ENCODE results near the gene PGAP6. TPM values are rescaled to one million over a fixed set of nuclear protein-coding genes. Genes with fewer than 3 reads are reported as not detected.
"Not testable (repeated sequence)": the region's sequence is repeated elsewhere in the genome, so short reads cannot be mapped to it uniquely, and the experiment has no call there.

Gene PGAP6
- total RNA-seq, 3 donors from 2014 or later: 24.5 to 49.5 (median 36.7) TPM

GRCh38 chr16:425740-426114 lies 43.9 kb upstream of the PGAP6 start:
- Histone ChIP-seq H3K9me3 (no peaks in the 10 kb centered on the region), H3K27me3 (no peaks in the 10 kb centered on the region), H3K36me3 (no peaks in the 10 kb centered on the region), H3K4me1 (peaks cover 0 to 8% of the 10 kb centered on the region in 2 donors), H3K4me3 (peak overlapping the region; percentile 64 to 87 (median 71)), H3K27ac (peak overlapping the region; percentile 96 to 97)
- TF ChIP-seq CTCF (IDR thresholded peaks at IDR 0.05) (no peak), POLR2A (IDR thresholded peaks at IDR 0.05) (no peak)
- intact Hi-C loops (cut with DNase I; ENCODE audit: low total_unique reads): loop anchor here (2.0 kb wide), 1 partner anchor 73 kb away; the partner anchor contains the start of gene AXIN1
- no peak for DNase-seq (ENCODE audit: low spot score in 2 of 2)

- Histone ChIP-seq H3K4me3 (peak within 1 kb of the TSS; percentile 64 to 87 (median 71)), H3K27me3 (no peaks in the 10 kb centered on the region), H3K36me3 (no peaks in the 10 kb centered on the region), H3K4me1 (peaks cover 0 to 8% of the 10 kb centered on the region in 2 donors), H3K9me3 (no peaks in the 10 kb centered on the region), H3K27ac (peak within 1 kb of the TSS; percentile 96 to 97)
- DNase-seq (ENCODE audit: low spot score in 2 of 2): peak in 1 of 2 donors; percentile 74
- intact Hi-C loops (cut with DNase I; ENCODE audit: low total_unique reads): loop anchor here (2.0 kb wide), 1 partner anchor 72 kb away; the partner anchor contains the start of gene AXIN1
- TF ChIP-seq POLR2A (IDR thresholded peaks at IDR 0.05): peak; percentile 68
- TF ChIP-seq CTCF (IDR thresholded peaks at IDR 0.05): peak in 1 of 3 donors; percentile 27
- TF ChIP-seq POLR2AphosphoS5 (IDR thresholded peaks at IDR 0.05): peak; percentile 68 to 90 (median 87)
Measured at GRCh38 chr16:425082-425718, 43.4 kb upstream of the PGAP6 start, which contains the start of gene RAB11FIP3. Gene RAB11FIP3 (plus strand): TSS chr16:425649. CDS start chr16:426007, 358 bp downstream.

- no peaks in the 10 kb centered on the region for H3K27me3 ChIP-seq
- H3K4me1 ChIP-seq: peaks cover 0 to 8% of the 10 kb centered on the region in 2 donors
- peak in 1 of 2 donors; percentile 50 for DNase-seq (ENCODE audit: low spot score in 2 of 2)
- no peak for TF ChIP-seq POLR2AphosphoS5 (IDR thresholded peaks at IDR 0.05)
- no peak for TF ChIP-seq POLR2A (IDR thresholded peaks at IDR 0.05)
- TF ChIP-seq CTCF (IDR thresholded peaks at IDR 0.05): no peak
- intact Hi-C loops (cut with DNase I; ENCODE audit: low total_unique reads): loop anchor here (2.0 kb wide), 1 partner anchor 72 kb away; the partner anchor contains the start of gene AXIN1
- H3K9me3 ChIP-seq: no peaks in the 10 kb centered on the region
- peak overlapping the region; percentile 64 to 87 (median 71) for H3K4me3 ChIP-seq
- no peaks in the 10 kb centered on the region for H3K36me3 ChIP-seq
- peak overlapping the region; percentile 96 to 97 for H3K27ac ChIP-seq
Measured at GRCh38 chr16:424623-425081, 42.9 kb upstream of the PGAP6 start.

- peak in 1 of 2 donors; percentile 94 for DNase-seq (ENCODE audit: low spot score in 2 of 2)
- H3K27ac ChIP-seq: peak overlapping the region; percentile 96 to 97
- no peaks in the 10 kb centered on the region for H3K27me3 ChIP-seq
- no peaks in the 10 kb centered on the region for H3K9me3 ChIP-seq
- peak overlapping the region; percentile 64 to 87 (median 71) for H3K4me3 ChIP-seq
- TF ChIP-seq CTCF (IDR thresholded peaks at IDR 0.05): no peak
- peak in 2 of 3 donors; percentile 75 to 77 for TF ChIP-seq POLR2AphosphoS5 (IDR thresholded peaks at IDR 0.05)
- intact Hi-C loops (cut with DNase I; ENCODE audit: low total_unique reads): loop anchor here (2.0 kb wide), 1 partner anchor 71 kb away; the partner anchor contains the start of gene AXIN1
- no peaks in the 10 kb centered on the region for H3K36me3 ChIP-seq
- H3K4me1 ChIP-seq: peaks cover 0 to 8% of the 10 kb centered on the region in 2 donors
Measured at GRCh38 chr16:424033-424622, 42.4 kb upstream of the PGAP6 start.

GRCh38 chr16:422179-422578 lies 40.4 kb upstream of the PGAP6 start:
- H3K4me1 ChIP-seq; H3K27me3 ChIP-seq; H3K36me3 ChIP-seq; intact Hi-C loops (cut with DNase I; ENCODE audit: low total_unique reads); DNase-seq (ENCODE audit: low spot score in 2 of 2); H3K27ac ChIP-seq; H3K9me3 ChIP-seq; H3K4me3 ChIP-seq: not testable (repeated sequence)

- DNase-seq (ENCODE audit: low spot score in 2 of 2); H3K27me3 ChIP-seq; H3K9me3 ChIP-seq; H3K4me1 ChIP-seq; H3K36me3 ChIP-seq; H3K4me3 ChIP-seq; intact Hi-C loops (cut with DNase I; ENCODE audit: low total_unique reads); H3K27ac ChIP-seq: not testable (repeated sequence)
Measured at GRCh38 chr16:415170-415498, 33.4 kb upstream of the PGAP6 start.

Data from breast epithelium (tissue), 4 donors.